Choroid plexus epithelial cell (primary cell): ENCODE results near the gene OSBPL8.
A peak's percentile ranks its signal among the peaks of the same experiment; 100 is the strongest.

Source experiments
- DNase-seq: peaks from one replicate; pipeline ENCODE4 v3.0.0-alpha.2; 2010; ENCODE audit warnings: low read depth
- H3K4me3 ChIP-seq: 2 replicates; pipeline ENCODE4 v1.5.1; 2011; ENCODE audit warnings: low read depth, mild to moderate bottlenecking, control low read depth, low read length, moderate library complexity
- TF ChIP-seq, protein P1 (sequence below): conservative IDR thresholded peaks from 2 replicates; pipeline ENCODE4 v1.5.1; 2011; ENCODE audit warnings: low read depth, mild to moderate bottlenecking, control low read depth, inconsistent platforms, low read length, moderate library complexity

OSBPL8 gene

GRCh38 chr12:76587428-76588178 is 28.0 kb upstream of the OSBPL8 start:
- TF ChIP-seq, protein P1, sequence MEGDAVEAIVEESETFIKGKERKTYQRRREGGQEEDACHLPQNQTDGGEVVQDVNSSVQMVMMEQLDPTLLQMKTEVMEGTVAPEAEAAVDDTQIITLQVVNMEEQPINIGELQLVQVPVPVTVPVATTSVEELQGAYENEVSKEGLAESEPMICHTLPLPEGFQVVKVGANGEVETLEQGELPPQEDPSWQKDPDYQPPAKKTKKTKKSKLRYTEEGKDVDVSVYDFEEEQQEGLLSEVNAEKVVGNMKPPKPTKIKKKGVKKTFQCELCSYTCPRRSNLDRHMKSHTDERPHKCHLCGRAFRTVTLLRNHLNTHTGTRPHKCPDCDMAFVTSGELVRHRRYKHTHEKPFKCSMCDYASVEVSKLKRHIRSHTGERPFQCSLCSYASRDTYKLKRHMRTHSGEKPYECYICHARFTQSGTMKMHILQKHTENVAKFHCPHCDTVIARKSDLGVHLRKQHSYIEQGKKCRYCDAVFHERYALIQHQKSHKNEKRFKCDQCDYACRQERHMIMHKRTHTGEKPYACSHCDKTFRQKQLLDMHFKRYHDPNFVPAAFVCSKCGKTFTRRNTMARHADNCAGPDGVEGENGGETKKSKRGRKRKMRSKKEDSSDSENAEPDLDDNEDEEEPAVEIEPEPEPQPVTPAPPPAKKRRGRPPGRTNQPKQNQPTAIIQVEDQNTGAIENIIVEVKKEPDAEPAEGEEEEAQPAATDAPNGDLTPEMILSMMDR, result no peak
- DNase-seq, result peak; percentile 60
- H3K4me3 ChIP-seq, result no peak overlapping the region

DNA sequence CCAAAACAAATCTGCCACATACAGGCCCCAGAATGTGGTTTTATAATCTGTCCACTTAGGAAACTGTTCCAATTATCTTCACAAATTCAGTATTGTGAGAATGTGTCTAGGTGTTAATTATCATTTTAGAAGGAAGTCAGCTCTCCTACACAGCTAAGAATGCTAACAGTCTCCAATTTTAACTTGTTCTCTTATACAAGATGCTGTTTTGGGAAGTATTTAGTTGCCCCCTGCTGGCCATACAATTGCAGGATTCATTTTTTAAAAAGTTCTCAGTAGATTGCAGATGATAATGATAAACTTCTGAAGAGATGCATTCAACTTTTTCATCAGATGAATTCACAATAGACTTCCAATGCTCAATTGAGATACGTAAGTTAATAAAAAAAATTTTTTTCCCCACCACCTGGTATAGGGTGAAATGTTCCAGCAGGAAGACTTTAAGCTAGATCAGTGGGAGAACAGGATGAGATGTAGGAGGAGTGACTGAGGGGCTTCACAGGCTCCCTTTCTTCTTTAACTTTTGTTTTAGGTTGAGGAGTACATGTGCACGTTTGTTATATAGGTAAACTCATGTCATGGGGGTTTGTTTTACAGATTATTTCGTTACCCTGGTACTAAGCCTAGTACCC is 27.3 kb upstream of the OSBPL8 start:
- TF ChIP-seq, protein P1, result peak; percentile 65
- DNase-seq, result peak; percentile 83
- H3K4me3 ChIP-seq, result no peak overlapping the region

- TF ChIP-seq, protein P1, result no peak
- no peak overlapping the region for H3K4me3 ChIP-seq
- DNase-seq, result no peak
Measured at GRCh38 chr12:76583301-76583700, 23.7 kb upstream of the OSBPL8 start.

- no peak for DNase-seq
- TF ChIP-seq, protein P1, result no peak
Measured at GRCh38 chr12:76573840-76574373, 14.3 kb upstream of the OSBPL8 start.

DNA sequence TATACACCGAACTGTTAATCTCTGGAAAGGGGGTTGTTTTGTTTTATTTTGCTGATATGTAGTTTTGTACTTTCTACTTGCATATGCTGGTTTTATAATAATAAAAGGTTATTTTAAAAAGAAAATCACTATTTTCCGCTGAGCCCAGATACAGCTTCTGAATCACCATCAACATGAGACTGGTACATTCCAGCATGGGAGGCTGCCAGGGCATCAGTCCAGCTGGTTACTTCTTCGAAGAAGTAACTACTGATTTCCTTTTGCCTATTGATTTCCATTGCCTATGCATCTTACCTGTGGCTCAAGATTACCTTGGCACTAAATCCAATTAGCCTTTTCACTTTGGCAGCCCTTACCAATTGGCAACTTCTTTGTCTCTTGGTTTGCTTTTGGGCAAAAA is 11.7 kb upstream of the OSBPL8 start:
- no peak for DNase-seq
- H3K4me3 ChIP-seq, result no peak overlapping the region
- TF ChIP-seq, protein P1, result no peak

More at GRCh38 chr12:76573840-76574373, 14.3 kb upstream of the OSBPL8 start:
- no peak overlapping the region for H3K4me3 ChIP-seq

GRCh38 chr12:76569685-76570604 is 10.4 kb upstream of the OSBPL8 start:
- TF ChIP-seq, protein P1, result no peak
- DNase-seq, result no peak
- no peak overlapping the region for H3K4me3 ChIP-seq
